ENCODE data around the gene ARHGAP22. TPM values are rescaled to one million over a fixed set of nuclear protein-coding genes. Genes with fewer than 3 reads are reported as not detected.

ARHGAP22 gene
- total RNA-seq, 4 donors from 2014 or later = 2.2 to 9.1 (median 4.8) TPM

DNA sequence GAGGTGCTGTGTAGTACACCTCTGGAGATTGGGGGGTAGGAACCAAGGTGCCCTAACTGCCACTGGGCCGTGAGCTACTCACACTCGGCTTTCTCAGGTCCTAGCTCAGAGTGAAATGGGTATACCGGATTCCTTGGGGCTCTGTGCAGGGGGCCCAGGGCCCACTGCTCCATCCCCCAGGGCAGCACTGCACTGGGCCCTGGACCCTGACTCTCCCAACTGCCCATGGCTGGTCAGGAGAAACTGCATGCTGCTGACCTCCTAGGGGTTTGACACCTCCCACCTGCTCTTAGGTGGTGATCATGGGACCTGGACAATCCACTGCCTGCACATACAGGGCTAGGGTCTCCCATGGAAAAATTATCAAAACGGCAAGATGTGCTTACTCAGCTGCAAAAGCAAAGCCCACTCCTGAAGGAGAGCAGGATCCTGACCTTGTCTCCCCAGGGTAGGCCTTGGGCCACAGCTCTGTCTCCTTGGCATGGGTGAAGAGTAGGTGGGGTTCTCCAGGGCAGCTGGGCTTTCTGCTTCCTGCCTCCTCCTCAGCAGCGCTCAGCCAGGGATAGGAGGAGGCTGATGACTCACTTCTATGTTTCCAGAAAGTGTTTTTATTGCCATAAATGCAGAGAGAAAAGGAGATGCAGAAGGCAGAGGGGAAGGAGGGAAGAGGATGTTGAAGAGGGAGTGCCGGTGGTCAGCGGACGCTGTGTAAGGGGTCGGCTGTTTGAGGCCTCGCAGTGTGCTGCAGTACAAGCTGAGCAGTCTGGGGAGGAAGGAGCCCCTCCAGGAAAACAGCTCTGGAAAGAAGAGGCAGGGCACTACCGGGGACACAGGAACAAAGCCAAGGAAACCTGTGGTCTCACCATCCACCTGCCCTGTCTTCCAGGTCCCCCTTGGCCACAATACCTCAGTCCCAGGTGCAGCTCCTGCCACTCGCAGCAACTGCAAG is 107.8 kb downstream of the ARHGAP22 start:
- Histone ChIP-seq H3K4me3 (no peak overlapping the region), H3K27me3 (peaks cover 0 to 6% (median 0%) of the 10 kb centered on the region in 4 donors), H3K27ac (replicated peaks in 1 of 4) (no peak overlapping the region), H3K9me3 (no peaks in the 10 kb centered on the region), H3K36me3 (no peaks in the 10 kb centered on the region), H3K4me1 (peaks cover 7 to 11% (median 10%) of the 10 kb centered on the region in 4 donors)
- peak; percentile 89 for DNase-seq (ENCODE audit: extremely low spot score)
- 50% methylated on average over 12 of the region's 12 CpGs for WGBS
- TF ChIP-seq POLR2A (IDR thresholded peaks at IDR 0.05; ENCODE audit: low read depth) (no peak), POLR2AphosphoS5 (IDR thresholded peaks at IDR 0.05) (no peak), EP300 (IDR thresholded peaks at IDR 0.05) (no peak)
- TF ChIP-seq, protein P1, sequence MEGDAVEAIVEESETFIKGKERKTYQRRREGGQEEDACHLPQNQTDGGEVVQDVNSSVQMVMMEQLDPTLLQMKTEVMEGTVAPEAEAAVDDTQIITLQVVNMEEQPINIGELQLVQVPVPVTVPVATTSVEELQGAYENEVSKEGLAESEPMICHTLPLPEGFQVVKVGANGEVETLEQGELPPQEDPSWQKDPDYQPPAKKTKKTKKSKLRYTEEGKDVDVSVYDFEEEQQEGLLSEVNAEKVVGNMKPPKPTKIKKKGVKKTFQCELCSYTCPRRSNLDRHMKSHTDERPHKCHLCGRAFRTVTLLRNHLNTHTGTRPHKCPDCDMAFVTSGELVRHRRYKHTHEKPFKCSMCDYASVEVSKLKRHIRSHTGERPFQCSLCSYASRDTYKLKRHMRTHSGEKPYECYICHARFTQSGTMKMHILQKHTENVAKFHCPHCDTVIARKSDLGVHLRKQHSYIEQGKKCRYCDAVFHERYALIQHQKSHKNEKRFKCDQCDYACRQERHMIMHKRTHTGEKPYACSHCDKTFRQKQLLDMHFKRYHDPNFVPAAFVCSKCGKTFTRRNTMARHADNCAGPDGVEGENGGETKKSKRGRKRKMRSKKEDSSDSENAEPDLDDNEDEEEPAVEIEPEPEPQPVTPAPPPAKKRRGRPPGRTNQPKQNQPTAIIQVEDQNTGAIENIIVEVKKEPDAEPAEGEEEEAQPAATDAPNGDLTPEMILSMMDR (IDR thresholded peaks at IDR 0.05) = no peak
- intact Hi-C loops (cut with DNase I) = no loop called here

DNA sequence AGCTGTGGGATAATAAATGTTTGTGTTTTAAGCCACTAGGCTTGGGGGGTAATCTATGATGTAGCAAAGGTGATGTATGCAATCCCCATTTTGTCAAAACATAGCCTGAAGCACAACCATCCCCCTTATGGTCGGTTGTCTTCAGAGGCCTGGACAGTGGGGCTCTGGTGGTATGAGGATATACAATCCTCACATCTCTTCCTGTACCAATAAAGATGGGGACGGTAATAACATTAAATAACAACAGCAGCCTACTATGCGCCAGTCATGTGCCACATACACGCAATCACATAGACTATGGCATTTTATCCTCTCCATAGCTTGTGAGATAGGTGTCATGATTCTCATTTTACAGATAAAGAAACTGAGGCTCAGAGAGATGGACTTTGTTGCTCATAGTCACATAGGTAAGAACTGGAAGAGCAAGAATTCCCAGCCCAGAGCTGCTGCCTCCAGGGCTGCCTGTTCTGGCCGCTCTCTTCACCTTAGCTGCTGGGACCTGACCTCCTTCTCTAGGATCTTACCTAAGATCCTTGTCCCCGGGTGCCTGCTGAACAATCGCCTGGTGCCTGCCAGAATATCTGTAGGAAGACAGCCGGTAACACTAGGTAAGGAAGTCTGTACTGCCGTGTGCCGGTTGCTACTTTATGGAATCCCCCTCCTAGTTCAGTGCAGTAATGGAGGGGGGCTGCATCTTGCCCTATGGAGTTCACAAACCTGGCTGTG is 108.6 kb downstream of the ARHGAP22 start:
- 78% methylated on average over 8 of the region's 10 CpGs for WGBS
- Histone ChIP-seq H3K36me3 (no peaks in the 10 kb centered on the region), H3K27me3 (peaks cover 0 to 6% (median 0%) of the 10 kb centered on the region in 4 donors), H3K9me3 (no peaks in the 10 kb centered on the region), H3K27ac (replicated peaks in 1 of 4) (no peak overlapping the region), H3K4me1 (peaks cover 7 to 11% (median 10%) of the 10 kb centered on the region in 4 donors), H3K4me3 (no peak overlapping the region)
- TF ChIP-seq POLR2AphosphoS5 (IDR thresholded peaks at IDR 0.05) (no peak), POLR2A (IDR thresholded peaks at IDR 0.05; ENCODE audit: low read depth) (no peak), EP300 (IDR thresholded peaks at IDR 0.05) (no peak)
- TF ChIP-seq, protein P1 (IDR thresholded peaks at IDR 0.05) = no peak
- intact Hi-C loops (cut with DNase I) = no loop called here
- peak; percentile 70 for DNase-seq (ENCODE audit: extremely low spot score)

DNA sequence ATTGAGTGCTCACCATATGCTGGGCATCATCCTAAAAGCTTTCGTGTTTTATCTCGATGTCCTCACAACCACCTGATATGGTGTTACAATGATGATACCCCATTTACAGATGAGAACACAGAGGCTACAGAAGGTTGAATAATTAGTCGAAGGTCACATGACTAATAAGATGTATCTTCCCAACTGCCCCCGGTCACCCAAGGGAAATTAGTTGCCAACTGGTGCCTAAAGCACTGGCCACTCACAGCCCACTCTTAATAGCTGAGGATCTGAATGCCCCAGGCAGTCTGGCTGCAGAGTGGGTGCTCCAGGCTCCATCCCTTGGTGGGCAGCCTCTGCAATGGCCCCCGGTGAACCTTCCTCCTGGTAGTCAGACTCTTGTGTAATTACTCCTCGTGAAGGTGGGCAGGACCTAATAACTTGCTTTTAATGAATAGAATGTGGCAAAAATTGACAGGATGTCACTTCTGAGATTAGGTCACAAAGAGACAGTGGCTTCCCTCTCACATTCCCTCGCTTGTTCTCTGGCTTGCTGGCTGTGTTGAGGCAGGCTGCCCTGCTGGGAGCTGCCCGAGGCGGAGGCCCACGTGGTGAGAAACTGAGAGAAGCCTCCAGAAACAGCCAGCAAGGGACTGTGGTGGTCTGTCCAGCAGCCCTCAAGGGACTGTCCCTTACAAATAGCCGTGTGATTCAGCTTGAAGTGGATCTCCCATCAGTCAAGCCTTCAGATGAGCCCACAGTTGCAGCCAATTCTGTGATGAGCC is 109.4 kb downstream of the ARHGAP22 start:
- intact Hi-C loops (cut with DNase I) = no loop called here

DNA sequence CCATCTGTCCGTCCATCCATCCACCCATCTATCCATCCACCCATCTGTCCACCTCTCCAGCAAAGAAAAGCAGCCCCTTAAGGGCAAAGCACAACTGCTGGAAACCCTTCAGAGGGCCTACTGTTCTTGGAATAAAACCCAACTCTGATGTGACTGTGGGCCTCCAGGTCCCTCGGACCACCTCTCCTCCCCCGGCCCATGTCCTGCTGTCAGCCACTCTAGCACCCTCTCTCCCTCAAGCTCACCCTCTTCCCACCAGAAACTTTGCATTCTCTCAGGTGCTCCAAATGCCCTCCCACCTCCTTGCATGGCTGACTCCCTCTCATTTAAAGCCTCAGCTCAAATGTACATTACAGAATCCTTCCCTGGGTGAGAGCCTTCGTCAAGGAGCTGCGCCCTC is 110.3 kb downstream of the ARHGAP22 start:
- no peak for DNase-seq (ENCODE audit: extremely low spot score)
- no peak overlapping the region for H3K4me3 ChIP-seq
- peaks cover 0 to 6% (median 0%) of the 10 kb centered on the region in 4 donors for H3K27me3 ChIP-seq
- WGBS = 70% methylated on average over 4 of the region's 5 CpGs
- TF ChIP-seq, protein P1 (IDR thresholded peaks at IDR 0.05) = no peak
- no peak for TF ChIP-seq POLR2A (IDR thresholded peaks at IDR 0.05; ENCODE audit: low read depth)
- no peak for TF ChIP-seq EP300 (IDR thresholded peaks at IDR 0.05)
- TF ChIP-seq POLR2AphosphoS5 (IDR thresholded peaks at IDR 0.05) = no peak
- H3K9me3 ChIP-seq = no peaks in the 10 kb centered on the region
- peaks cover 7 to 11% (median 10%) of the 10 kb centered on the region in 4 donors for H3K4me1 ChIP-seq
- no peak overlapping the region for H3K27ac ChIP-seq (replicated peaks in 1 of 4)
- intact Hi-C loops (cut with DNase I) = no loop called here
- no peaks in the 10 kb centered on the region for H3K36me3 ChIP-seq

More for the DNA sequence above, 109.4 kb downstream of the ARHGAP22 start:
- H3K36me3 ChIP-seq = no peaks in the 10 kb centered on the region
- no peak overlapping the region for H3K4me3 ChIP-seq
- H3K9me3 ChIP-seq = no peaks in the 10 kb centered on the region
- 96% methylated on average over 10 of the region's 11 CpGs for WGBS
- peaks cover 7 to 11% (median 10%) of the 10 kb centered on the region in 4 donors for H3K4me1 ChIP-seq
- TF ChIP-seq POLR2A (IDR thresholded peaks at IDR 0.05; ENCODE audit: low read depth) (no peak), EP300 (IDR thresholded peaks at IDR 0.05) (no peak), POLR2AphosphoS5 (IDR thresholded peaks at IDR 0.05) (no peak)
- TF ChIP-seq, protein P1 (IDR thresholded peaks at IDR 0.05) = no peak
- peak; percentile 87 for DNase-seq (ENCODE audit: extremely low spot score)
- H3K27me3 ChIP-seq = peaks cover 0 to 6% (median 0%) of the 10 kb centered on the region in 4 donors
- H3K27ac ChIP-seq (replicated peaks in 1 of 4) = no peak overlapping the region
